ENCODE results near the gene ROBO1.

DNA sequence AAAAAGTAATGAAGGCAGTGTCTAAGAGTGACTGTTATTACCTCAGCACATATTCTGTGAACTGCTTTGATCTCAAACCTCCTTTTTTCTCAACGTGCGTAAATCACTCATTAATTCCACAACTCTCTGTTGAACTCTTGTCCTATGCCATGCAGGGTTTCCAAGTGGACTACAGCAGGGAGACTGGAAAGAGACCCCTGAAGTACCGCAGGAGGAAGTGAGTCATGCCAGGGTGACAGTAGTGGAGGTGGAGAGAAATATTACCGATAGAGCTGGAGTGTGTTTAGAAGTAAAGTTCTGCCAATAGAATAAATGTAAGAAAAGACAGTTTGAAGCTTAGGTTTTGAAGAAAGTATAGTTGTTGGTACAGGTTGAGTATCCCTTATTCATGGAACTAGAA, 908.9 kb downstream of the ROBO1 start:
- TF ChIP-seq, protein P1, sequence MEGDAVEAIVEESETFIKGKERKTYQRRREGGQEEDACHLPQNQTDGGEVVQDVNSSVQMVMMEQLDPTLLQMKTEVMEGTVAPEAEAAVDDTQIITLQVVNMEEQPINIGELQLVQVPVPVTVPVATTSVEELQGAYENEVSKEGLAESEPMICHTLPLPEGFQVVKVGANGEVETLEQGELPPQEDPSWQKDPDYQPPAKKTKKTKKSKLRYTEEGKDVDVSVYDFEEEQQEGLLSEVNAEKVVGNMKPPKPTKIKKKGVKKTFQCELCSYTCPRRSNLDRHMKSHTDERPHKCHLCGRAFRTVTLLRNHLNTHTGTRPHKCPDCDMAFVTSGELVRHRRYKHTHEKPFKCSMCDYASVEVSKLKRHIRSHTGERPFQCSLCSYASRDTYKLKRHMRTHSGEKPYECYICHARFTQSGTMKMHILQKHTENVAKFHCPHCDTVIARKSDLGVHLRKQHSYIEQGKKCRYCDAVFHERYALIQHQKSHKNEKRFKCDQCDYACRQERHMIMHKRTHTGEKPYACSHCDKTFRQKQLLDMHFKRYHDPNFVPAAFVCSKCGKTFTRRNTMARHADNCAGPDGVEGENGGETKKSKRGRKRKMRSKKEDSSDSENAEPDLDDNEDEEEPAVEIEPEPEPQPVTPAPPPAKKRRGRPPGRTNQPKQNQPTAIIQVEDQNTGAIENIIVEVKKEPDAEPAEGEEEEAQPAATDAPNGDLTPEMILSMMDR (IDR thresholded peaks at IDR 0.05): no peak
- TF ChIP-seq POLR2A (IDR thresholded peaks at IDR 0.05): no peak
